ENCODE results near the gene ADRA2B. TPM values are rescaled to one million over a fixed set of nuclear protein-coding genes. Genes with fewer than 3 reads are reported as not detected.

Gene ADRA2B
- total RNA-seq, 6 donors from 2014 or later: 0.15 to 1.0 (median 0.31) TPM

GRCh38 chr2:96135621-96136020 lies 19.2 kb upstream of the ADRA2B start:
- no peaks in the 10 kb centered on the region for H3K9me3 ChIP-seq
- TF ChIP-seq EP300 (IDR thresholded peaks at IDR 0.05) (no peak), POLR2A (IDR thresholded peaks at IDR 0.05) (no peak), POLR2AphosphoS5 (IDR thresholded peaks at IDR 0.05) (no peak)
- no peak overlapping the region for H3K4me3 ChIP-seq
- DNase-seq: no peak
- peaks cover 0 to 7% (median 4%) of the 10 kb centered on the region in 4 donors for H3K4me1 ChIP-seq
- H3K27me3 ChIP-seq: no peaks in the 10 kb centered on the region
- WGBS, 2 donors: 78 to 83% methylated on average over 5 of the region's 5 CpGs
- H3K36me3 ChIP-seq: no peaks in the 10 kb centered on the region
- ATAC-seq (ENCODE audit: low FRiP score in 2 of 2): no peak
- no peak overlapping the region for H3K27ac ChIP-seq

GRCh38 chr2:96135171-96135570 lies 18.8 kb upstream of the ADRA2B start:
- Histone ChIP-seq H3K27me3 (no peaks in the 10 kb centered on the region), H3K4me3 (no peak overlapping the region), H3K9me3 (no peaks in the 10 kb centered on the region), H3K4me1 (peaks cover 0 to 7% (median 4%) of the 10 kb centered on the region in 4 donors), H3K27ac (no peak overlapping the region), H3K36me3 (no peaks in the 10 kb centered on the region)
- TF ChIP-seq POLR2A (IDR thresholded peaks at IDR 0.05) (no peak), POLR2AphosphoS5 (IDR thresholded peaks at IDR 0.05) (no peak), CTCF (IDR thresholded peaks at IDR 0.05) (no peak), EP300 (IDR thresholded peaks at IDR 0.05) (no peak)
- WGBS, 2 donors: 68 to 79% methylated on average over 3 to 9 of the region's 9 CpGs
- no peak for ATAC-seq (ENCODE audit: low FRiP score in 2 of 2)
- DNase-seq: no peak

DNA sequence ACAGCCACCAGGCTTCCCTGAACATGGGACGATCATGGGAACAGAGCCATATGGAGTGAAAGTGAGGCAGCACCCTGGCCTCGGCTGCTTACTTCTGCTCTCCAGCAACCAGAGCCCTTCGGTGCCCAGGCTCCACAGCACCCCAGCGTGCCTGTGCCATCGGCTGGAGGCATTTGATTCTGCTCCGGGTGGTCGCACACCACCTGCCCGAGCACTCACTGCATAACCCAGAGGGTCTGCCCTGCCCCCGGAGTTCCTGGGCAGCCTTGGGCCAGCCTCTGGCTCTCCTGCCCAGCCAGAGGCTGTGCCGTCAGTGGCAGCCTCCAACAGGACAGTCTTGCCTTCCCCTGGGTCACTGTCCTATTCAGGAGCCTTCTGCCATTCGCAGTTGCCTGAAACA lies 18.1 kb upstream of the ADRA2B start:
- Histone ChIP-seq H3K4me3 (no peak overlapping the region), H3K36me3 (no peaks in the 10 kb centered on the region), H3K27ac (no peak overlapping the region), H3K4me1 (peaks cover 0 to 7% (median 4%) of the 10 kb centered on the region in 4 donors), H3K9me3 (no peaks in the 10 kb centered on the region), H3K27me3 (no peaks in the 10 kb centered on the region)
- DNase-seq (no peak), ATAC-seq (ENCODE audit: low FRiP score in 2 of 2) (no peak)
- no peak for TF ChIP-seq POLR2AphosphoS5 (IDR thresholded peaks at IDR 0.05)
- TF ChIP-seq EP300 (IDR thresholded peaks at IDR 0.05): no peak
- TF ChIP-seq CTCF (IDR thresholded peaks at IDR 0.05): no peak
- TF ChIP-seq POLR2A (IDR thresholded peaks at IDR 0.05): no peak
- 95% methylated on average over 4 of the region's 11 CpGs; no CpG with 5 or more reads in 1 of the 2 donors for WGBS, 2 donors

GRCh38 chr2:96131813-96132745 lies 15.7 kb upstream of the ADRA2B start:
- 87 to 94% methylated on average over 12 to 18 of the region's 26 CpGs for WGBS, 2 donors
- peak in 1 of 2 donors; percentile 4 for ATAC-seq (ENCODE audit: low FRiP score in 2 of 2)
- DNase-seq: no peak

More at GRCh38 chr2:96131813-96132745, 15.7 kb upstream of the ADRA2B start:
- Histone ChIP-seq H3K36me3 (no peaks in the 10 kb centered on the region), H3K4me3 (no peak overlapping the region), H3K27ac (no peak overlapping the region), H3K4me1 (no peaks in the 10 kb centered on the region), H3K9me3 (no peaks in the 10 kb centered on the region), H3K27me3 (no peaks in the 10 kb centered on the region)
- TF ChIP-seq POLR2AphosphoS5 (IDR thresholded peaks at IDR 0.05) (no peak), POLR2A (IDR thresholded peaks at IDR 0.05) (no peak), EP300 (IDR thresholded peaks at IDR 0.05) (no peak), CTCF (IDR thresholded peaks at IDR 0.05) (no peak)

All from upper lobe of left lung (tissue), 6 donors.